BE2C (cell line): ENCODE measurements around the gene NCDN.

Source experiments
- DNase-seq: peaks from one replicate; pipeline ENCODE4 v3.0.0-alpha.2; 2020
- H3K27me3 ChIP-seq: fragments of 250-450 bp; sonication (Bioruptor Pico); 2 replicates; pipeline ENCODE4 v1.5.1; 2020; ENCODE audit warnings: mild to moderate bottlenecking
- H3K36me3 ChIP-seq: fragments of 250-450 bp; sonication (Bioruptor Pico); 2 replicates; pipeline ENCODE4 v1.5.1; 2020; ENCODE audit warnings: mild to moderate bottlenecking
- H3K4me1 ChIP-seq: fragments of 250-450 bp; sonication (Bioruptor Pico); 2 replicates; pipeline ENCODE4 v1.5.1; 2020
- H3K4me3 ChIP-seq: 2 replicates; pipeline ENCODE4 v1.5.1; 2011; ENCODE audit warnings: low read depth, low read length
- H3K9me3 ChIP-seq: fragments of 250-450 bp; sonication (Bioruptor Pico); 2 replicates; pipeline ENCODE4 v1.5.1; 2020
- CTCF ChIP-seq: IDR thresholded peaks from 2 replicates; pipeline ENCODE4 v1.5.1; 2012; ENCODE audit warnings: mild to moderate bottlenecking, low read depth, low read length

The NCDN gene

DNA sequence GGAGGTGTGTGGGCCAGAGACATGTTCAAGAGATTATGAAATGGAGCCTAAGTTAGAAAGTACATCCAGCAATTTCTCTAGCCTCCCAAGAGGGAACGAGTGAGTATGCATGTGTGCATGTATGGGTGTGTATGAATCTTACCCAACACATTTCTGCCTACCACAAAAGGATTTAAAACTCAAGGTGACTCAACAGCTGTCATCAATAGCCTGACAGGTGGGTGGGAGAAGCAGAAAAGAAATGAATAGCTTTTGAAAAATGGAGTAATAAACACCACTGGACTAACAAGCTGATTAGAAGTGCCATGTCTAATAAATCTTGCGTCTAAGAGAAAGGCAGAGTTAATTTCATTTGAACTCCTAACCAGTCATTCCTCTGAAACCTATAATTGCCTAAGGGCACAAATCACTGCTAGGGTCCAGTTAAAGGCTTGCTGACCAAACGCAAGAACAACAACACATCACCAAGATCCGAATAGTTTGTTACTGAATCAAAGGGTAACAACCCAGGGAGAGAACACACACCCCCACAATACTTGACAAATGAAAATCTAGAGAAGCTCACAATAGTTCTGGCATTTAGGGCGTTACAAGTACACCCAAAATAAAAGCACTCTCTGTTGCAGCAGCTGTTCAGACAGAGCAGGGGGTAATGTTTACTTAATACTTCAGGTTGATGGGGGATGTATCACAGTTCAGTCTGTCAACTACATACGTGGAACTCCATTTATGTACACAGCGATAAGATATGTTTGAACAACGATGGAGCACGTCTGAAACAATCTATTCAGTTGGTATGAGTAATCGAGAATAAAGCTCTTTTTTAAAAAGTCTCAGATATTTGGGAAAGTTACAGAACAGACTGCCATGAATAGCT lies 1.8 kb upstream of the NCDN start:
- peaks cover 2% of the 10 kb centered on the region; the same call in 1 of the 2 replicates for H3K4me1 ChIP-seq
- H3K4me3 ChIP-seq: peak overlapping the region; percentile 81
- DNase-seq: no peak
- no peak for TF ChIP-seq CTCF
- H3K27me3 ChIP-seq: no peaks in the 10 kb centered on the region
- H3K9me3 ChIP-seq: no peaks in the 10 kb centered on the region
- H3K36me3 ChIP-seq: no peaks in the 10 kb centered on the region; the same call in 1 of the 2 replicates

DNA sequence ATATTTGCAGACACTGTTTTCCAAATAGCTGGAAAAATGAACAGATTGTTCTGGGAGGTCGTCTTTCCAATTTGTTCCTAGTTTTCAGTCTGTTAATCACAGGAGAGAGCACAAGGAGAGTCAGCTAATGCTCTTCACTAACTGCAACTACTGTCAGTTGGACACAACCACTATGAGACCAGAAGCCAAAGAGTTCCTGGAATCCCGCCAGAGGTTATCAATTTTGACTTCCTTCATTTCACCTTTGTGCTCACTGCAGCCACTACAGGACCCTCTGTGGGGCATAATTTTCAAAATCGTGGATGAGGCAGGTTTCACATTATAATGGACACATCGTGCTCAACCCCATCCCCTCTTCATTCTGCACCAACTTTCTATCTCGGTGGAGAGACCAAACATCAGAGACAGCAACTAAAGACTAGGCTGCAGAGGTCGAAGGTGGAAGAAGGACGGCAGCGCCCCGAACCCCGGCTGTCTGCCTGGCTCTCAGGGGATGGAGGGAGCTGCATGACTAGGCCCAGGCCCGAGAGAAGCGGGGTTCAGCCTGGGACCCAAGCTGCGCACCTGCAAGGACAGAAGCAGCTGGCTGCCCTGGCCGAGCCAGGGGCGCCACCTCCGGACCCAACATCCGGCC lies 998 bp upstream of the NCDN start:
- Histone ChIP-seq H3K4me3 (peak overlapping the region; percentile 81), H3K36me3 (peaks cover 2% of the 10 kb centered on the region; the same call in 1 of the 2 replicates), H3K4me1 (peaks cover 2% of the 10 kb centered on the region; the same call in 1 of the 2 replicates), H3K9me3 (no peaks in the 10 kb centered on the region), H3K27me3 (no peaks in the 10 kb centered on the region)
- TF ChIP-seq CTCF: no peak
- DNase-seq: no peak

DNA sequence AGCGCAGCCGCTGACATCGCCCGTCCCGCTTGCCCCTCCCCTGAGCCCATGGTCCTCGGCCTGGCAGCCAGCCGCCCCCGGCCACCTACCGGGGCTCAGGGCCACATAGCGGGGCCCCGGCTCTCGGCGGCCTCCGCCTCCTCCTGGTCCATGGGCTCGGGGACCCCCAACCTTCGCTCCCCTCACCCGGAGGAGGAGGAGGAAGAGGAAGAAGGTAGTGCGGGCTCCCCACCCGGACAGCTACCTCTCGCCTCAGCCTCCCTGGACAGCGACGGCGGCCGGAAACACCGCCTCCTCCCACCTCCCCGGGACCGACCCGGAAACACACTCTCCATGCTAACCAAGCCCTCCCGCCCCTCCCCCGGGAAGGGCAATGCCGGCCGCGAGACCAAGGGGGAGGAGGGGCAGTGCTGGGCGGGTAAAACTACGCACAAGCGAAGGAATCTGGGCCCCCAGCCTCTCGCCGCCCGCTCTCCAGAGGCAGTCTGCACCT lies 435 bp upstream of the NCDN start, which contains the start of gene KIAA0319L:
TSS of gene KIAA0319L (minus strand) at position 286 of the 493 bp plus-strand sequence. CDS start 2,912 bp downstream, outside the sequence.
- Histone ChIP-seq H3K4me1 (peaks cover 2% of the 10 kb centered on the region; the same call in 1 of the 2 replicates), H3K36me3 (peaks cover 2% of the 10 kb centered on the region; the same call in 1 of the 2 replicates), H3K9me3 (no peaks in the 10 kb centered on the region), H3K4me3 (peak within 1 kb of the TSS; percentile 81), H3K27me3 (no peaks in the 10 kb centered on the region)
- DNase-seq: peak; percentile 39
- no peak for TF ChIP-seq CTCF

DNA sequence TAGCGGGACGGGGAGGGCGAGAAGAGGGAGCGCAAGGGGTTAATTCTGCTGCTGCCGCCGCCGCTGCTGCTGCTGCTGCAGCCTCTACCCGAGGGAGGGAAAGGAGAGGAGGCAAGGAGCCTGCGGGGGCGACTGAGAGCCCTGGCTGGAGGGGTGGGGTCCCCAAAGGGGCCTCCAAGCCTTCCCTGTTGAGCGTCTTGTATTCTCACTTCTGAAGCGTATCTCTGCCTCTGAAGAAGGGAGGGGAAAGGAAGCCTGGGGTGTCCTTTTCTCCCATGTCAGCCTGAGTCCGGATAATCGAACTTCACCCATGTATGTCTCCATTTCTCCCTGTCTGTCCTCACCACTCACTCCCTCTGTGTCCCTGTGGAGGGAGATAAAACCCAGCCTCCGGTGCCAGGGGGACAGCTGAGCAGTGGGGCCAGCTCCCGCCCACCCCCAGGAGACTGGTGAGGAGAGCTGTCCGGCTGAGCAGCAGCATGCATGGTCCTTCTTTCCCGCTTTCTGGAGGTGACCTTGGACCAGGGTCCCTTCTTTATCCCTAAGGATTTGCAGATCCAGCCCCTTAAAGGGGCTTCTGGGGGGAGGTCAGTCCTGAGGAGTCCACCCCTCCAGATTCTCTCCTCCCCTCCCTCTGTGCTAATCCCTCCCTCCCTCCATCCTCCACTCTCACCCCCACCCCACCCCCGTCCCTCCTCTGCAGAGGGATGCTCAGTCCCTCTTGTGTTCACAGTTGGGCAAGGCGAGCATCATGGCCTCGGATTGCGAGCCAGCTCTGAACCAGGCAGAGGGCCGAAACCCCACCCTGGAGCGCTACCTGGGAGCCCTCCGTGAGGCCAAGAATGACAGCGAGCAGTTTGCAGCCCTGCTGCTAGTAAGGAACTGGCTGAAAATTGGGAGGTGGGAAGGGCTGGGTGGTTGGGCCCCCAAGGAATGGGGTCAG lies 1.0 kb downstream of the NCDN start:
- TF ChIP-seq CTCF: no peak
- Histone ChIP-seq H3K36me3 (peaks cover 2% of the 10 kb centered on the region), H3K4me1 (peaks cover 2% of the 10 kb centered on the region; the same call in 1 of the 2 replicates), H3K27me3 (no peaks in the 10 kb centered on the region), H3K4me3 (peak overlapping the region; percentile 81), H3K9me3 (no peaks in the 10 kb centered on the region)
- no peak for DNase-seq

GRCh38 chr1:35559317-35559944 lies 1.8 kb downstream of the NCDN start:
- Histone ChIP-seq H3K9me3 (no peaks in the 10 kb centered on the region), H3K27me3 (no peaks in the 10 kb centered on the region), H3K4me1 (no peaks in the 10 kb centered on the region; the same call in 1 of the 2 replicates), H3K4me3 (no peak overlapping the region), H3K36me3 (peaks cover 5% of the 10 kb centered on the region)
- no peak for TF ChIP-seq CTCF
- no peak for DNase-seq
